ENCODE data around the gene RNF123. TPM values are rescaled to one million over a fixed set of nuclear protein-coding genes. Genes with fewer than 3 reads are reported as not detected.
A peak's percentile ranks its signal among the peaks of the same experiment; 100 is the strongest.

Gene RNF123
- total and polyA plus RNA-seq, 2 experiments from 2014 or later = 27.7 to 39.1 TPM

DNA sequence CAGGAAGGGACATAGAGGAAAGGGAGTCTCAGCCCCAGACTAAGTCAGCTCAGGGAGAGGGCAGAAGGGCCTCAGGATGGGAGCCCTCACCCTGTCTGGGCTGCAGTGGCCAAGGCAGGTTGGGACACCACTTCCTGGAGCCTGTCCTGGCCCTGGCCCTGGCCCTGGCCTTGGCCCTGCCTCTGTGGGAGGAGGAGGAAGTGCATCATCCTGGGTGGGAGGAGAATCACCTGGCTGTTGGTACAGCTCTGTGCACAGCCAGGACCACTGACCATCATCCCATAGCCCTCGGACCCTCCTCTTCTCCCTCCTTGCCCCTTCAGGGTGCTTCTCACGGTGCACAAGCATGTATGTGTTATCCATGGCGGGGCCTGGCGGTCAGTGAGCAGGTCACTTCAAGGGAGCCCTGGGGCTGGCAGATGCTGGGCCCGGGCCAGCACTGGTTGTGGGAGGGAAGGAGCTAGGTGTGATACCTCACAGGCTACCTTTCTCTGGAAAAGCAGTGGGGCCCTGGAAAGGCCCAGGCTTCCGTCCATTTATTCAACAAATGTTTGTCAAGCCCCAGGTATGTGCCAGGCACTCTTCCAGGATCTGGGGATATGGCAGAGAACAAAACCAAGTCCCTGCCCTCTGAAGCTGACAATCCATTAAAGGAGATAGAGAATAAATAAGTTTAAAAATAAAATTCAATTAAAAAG lies 23.4 kb upstream of the RNF123 start:
- H3K4me3 ChIP-seq = no peak overlapping the region
- H3K27ac ChIP-seq = no peak overlapping the region
- H3K36me3 ChIP-seq (replicated peaks; ENCODE audit: insufficient read depth, low read depth) = no peaks in the 10 kb centered on the region
- H2AFZ ChIP-seq = no peak overlapping the region
- 93% methylated on average over 6 of the region's 6 CpGs for WGBS (ENCODE audit: low lambda C conversion rate, missing lambda C conversion rate)
- H3K4me2 ChIP-seq = no peak overlapping the region
- peaks cover 28% of the 10 kb centered on the region for H3K4me1 ChIP-seq (ENCODE audit: insufficient read depth)
- TF ChIP-seq, protein P1, sequence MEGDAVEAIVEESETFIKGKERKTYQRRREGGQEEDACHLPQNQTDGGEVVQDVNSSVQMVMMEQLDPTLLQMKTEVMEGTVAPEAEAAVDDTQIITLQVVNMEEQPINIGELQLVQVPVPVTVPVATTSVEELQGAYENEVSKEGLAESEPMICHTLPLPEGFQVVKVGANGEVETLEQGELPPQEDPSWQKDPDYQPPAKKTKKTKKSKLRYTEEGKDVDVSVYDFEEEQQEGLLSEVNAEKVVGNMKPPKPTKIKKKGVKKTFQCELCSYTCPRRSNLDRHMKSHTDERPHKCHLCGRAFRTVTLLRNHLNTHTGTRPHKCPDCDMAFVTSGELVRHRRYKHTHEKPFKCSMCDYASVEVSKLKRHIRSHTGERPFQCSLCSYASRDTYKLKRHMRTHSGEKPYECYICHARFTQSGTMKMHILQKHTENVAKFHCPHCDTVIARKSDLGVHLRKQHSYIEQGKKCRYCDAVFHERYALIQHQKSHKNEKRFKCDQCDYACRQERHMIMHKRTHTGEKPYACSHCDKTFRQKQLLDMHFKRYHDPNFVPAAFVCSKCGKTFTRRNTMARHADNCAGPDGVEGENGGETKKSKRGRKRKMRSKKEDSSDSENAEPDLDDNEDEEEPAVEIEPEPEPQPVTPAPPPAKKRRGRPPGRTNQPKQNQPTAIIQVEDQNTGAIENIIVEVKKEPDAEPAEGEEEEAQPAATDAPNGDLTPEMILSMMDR (IDR thresholded peaks at IDR 0.05; ENCODE audit: poor library complexity) = no peak
- TF ChIP-seq EZH2phosphoT487 (IDR thresholded peaks at IDR 0.05; ENCODE audit: low read depth, severe bottlenecking, unreplicated experiment) (no peak), EZH2 (IDR thresholded peaks at IDR 0.05; ENCODE audit: borderline replicate concordance) (no peak)
- H3K79me2 ChIP-seq = no peaks in the 10 kb centered on the region
- no peaks in the 10 kb centered on the region for H4K20me1 ChIP-seq (ENCODE audit: insufficient read depth, poor library complexity, severe bottlenecking)
- no peaks in the 10 kb centered on the region for H3K27me3 ChIP-seq
- no peak for DNase-seq (ENCODE audit: low spot score)
- H3K9me3 ChIP-seq (ENCODE audit: low read depth) = no peaks in the 10 kb centered on the region
- H3K9me2 ChIP-seq (replicated peaks; ENCODE audit: insufficient read depth) = no peaks in the 10 kb centered on the region

DNA sequence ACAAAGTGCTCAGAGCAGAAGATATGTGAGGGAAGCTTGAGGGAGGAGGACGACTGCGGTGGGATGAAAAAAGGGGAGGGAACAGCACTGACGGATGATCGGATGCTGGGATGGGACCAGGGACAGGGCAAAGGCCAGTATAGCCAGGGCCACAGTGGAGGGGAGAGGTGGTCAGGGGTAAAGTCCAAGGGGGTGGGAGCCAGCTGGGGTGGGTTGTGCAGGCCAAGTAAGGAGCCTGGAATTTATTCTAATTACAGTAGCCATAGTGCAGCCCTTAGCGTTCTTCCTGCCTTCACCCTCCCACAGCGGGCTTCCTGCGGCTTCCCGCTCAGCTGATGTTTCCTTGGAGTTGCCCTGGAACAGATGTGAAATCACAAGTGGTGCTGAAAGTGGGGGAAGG lies 22.8 kb upstream of the RNF123 start:
- H3K27me3 ChIP-seq = no peaks in the 10 kb centered on the region
- H3K9me2 ChIP-seq (replicated peaks; ENCODE audit: insufficient read depth) = no peaks in the 10 kb centered on the region
- H3K36me3 ChIP-seq (replicated peaks; ENCODE audit: insufficient read depth, low read depth) = no peaks in the 10 kb centered on the region
- 54% methylated on average over 8 of the region's 8 CpGs for WGBS (ENCODE audit: low lambda C conversion rate, missing lambda C conversion rate)
- no peak overlapping the region for H3K4me3 ChIP-seq
- no peaks in the 10 kb centered on the region for H4K20me1 ChIP-seq (ENCODE audit: insufficient read depth, poor library complexity, severe bottlenecking)
- no peak overlapping the region for H3K4me2 ChIP-seq
- H2AFZ ChIP-seq = no peak overlapping the region
- H3K27ac ChIP-seq = no peak overlapping the region
- TF ChIP-seq, protein P1 (IDR thresholded peaks at IDR 0.05; ENCODE audit: poor library complexity) = no peak
- TF ChIP-seq EZH2 (IDR thresholded peaks at IDR 0.05; ENCODE audit: borderline replicate concordance) (no peak), EZH2phosphoT487 (IDR thresholded peaks at IDR 0.05; ENCODE audit: low read depth, severe bottlenecking, unreplicated experiment) (no peak)
- H3K79me2 ChIP-seq = no peaks in the 10 kb centered on the region
- H3K4me1 ChIP-seq (ENCODE audit: insufficient read depth) = peaks cover 28% of the 10 kb centered on the region
- DNase-seq (ENCODE audit: low spot score) = peak; percentile 34
- no peaks in the 10 kb centered on the region for H3K9me3 ChIP-seq (ENCODE audit: low read depth)

DNA sequence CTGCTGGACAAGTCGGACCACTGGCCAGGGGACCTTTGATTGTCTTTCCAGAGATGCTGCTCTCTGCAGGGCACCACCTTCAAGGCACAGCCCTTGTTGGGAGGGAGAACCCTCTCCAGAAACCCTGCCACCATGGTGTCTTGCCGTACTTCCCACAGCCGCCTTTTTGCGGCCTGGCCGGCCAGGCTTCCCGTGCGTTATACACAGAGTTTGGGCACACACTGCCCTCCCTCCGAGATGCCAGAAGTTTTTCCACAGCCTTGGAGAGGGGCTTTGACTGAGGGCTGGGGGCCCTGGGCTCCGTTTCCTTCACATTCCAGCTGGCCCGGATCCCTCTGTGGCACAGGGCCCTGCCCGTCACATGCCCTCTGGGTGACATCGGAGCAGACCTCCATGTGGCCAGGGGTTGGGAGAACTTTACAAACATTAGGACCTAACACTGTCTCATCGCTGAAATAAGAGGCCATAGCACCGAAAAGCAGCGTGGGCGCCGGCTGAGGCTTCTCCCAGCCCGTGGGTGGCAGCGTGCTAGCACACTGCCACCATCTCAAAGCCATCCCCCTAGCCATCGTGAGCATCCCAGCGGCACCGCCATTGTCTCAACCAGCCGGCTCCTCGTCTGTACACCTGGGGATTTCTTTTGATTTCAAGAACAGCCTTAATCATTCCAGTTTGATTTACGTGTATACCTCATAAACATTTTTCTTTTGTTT lies 21.5 kb upstream of the RNF123 start:
- Histone ChIP-seq H3K4me1 (ENCODE audit: insufficient read depth) (peaks cover 31% of the 10 kb centered on the region), H3K27me3 (no peaks in the 10 kb centered on the region), H3K4me3 (no peak overlapping the region), H4K20me1 (ENCODE audit: insufficient read depth, poor library complexity, severe bottlenecking) (no peaks in the 10 kb centered on the region), H2AFZ (no peak overlapping the region), H3K36me3 (replicated peaks; ENCODE audit: insufficient read depth, low read depth) (no peaks in the 10 kb centered on the region), H3K27ac (peak overlapping the region; percentile 73), H3K79me2 (no peaks in the 10 kb centered on the region), H3K9me3 (ENCODE audit: low read depth) (no peaks in the 10 kb centered on the region), H3K9me2 (replicated peaks; ENCODE audit: insufficient read depth) (no peaks in the 10 kb centered on the region), H3K4me2 (peak overlapping the region; percentile 15)
- TF ChIP-seq, protein P1 (IDR thresholded peaks at IDR 0.05; ENCODE audit: poor library complexity) = no peak
- TF ChIP-seq EZH2phosphoT487 (IDR thresholded peaks at IDR 0.05; ENCODE audit: low read depth, severe bottlenecking, unreplicated experiment) = no peak
- no peak for TF ChIP-seq EZH2 (IDR thresholded peaks at IDR 0.05; ENCODE audit: borderline replicate concordance)
- no peak for DNase-seq (ENCODE audit: low spot score)
- WGBS (ENCODE audit: low lambda C conversion rate, missing lambda C conversion rate) = 92% methylated on average over 23 of the region's 25 CpGs
